GM21381 (cell line): ENCODE data around the gene MXRA7.
"Not testable (repeated sequence)": the region's sequence is repeated elsewhere in the genome, so short reads cannot be mapped to it uniquely, and the experiment has no call there.

ENCODE experiments used
- ATAC-seq: cut with Tn5 transposase; IDR thresholded peaks from one replicate; pipeline ENCODE4 v1.9.1; 2021; ENCODE audit warnings: mild to moderate bottlenecking, moderate library complexity; ENCODE audit not compliant: unreplicated experiment

The MXRA7 gene

GRCh38 chr17:76735586-76736348 is 25.0 kb upstream of the MXRA7 start:
- ATAC-seq = no peak

GRCh38 chr17:76735006-76735405 is 24.2 kb upstream of the MXRA7 start:
- no peak for ATAC-seq

GRCh38 chr17:76734080-76734840 is 23.5 kb upstream of the MXRA7 start:
- no peak for ATAC-seq

GRCh38 chr17:76733618-76733957 is 22.8 kb upstream of the MXRA7 start:
- no peak for ATAC-seq

GRCh38 chr17:76732734-76733617 is 22.2 kb upstream of the MXRA7 start:
- ATAC-seq = no peak

GRCh38 chr17:76731800-76732733 is 21.3 kb upstream of the MXRA7 start:
- not testable (repeated sequence) for ATAC-seq

GRCh38 chr17:76727745-76728456 is 17.1 kb upstream of the MXRA7 start:
- ATAC-seq = no peak

- ATAC-seq = peak; percentile 43
Measured at GRCh38 chr17:76726776-76727718, 16.3 kb upstream of the MXRA7 start, which contains the start of gene METTL23. Gene METTL23, plus strand, starts transcription at chr17:76726839. Its CDS starts 2,872 bp downstream, at chr17:76729711.

GRCh38 chr17:76726231-76726775 is 15.5 kb upstream of the MXRA7 start, which contains the start of gene JMJD6:
Gene JMJD6, minus strand, starts transcription at chr17:76726606. Its CDS starts 131 bp downstream, at chr17:76726475.
- ATAC-seq = peak; percentile 73

GRCh38 chr17:76725580-76726230 is 14.9 kb upstream of the MXRA7 start:
- peak; percentile 3 for ATAC-seq

- no peak for ATAC-seq
Measured at GRCh38 chr17:76723812-76724211, 13.0 kb upstream of the MXRA7 start.

GRCh38 chr17:76722977-76723376 is 12.2 kb upstream of the MXRA7 start:
- ATAC-seq = not testable (repeated sequence)

GRCh38 chr17:76722279-76722678 is 11.5 kb upstream of the MXRA7 start:
- no peak for ATAC-seq

- no peak for ATAC-seq
Measured at GRCh38 chr17:76721463-76721862, 10.7 kb upstream of the MXRA7 start.

- ATAC-seq = no peak
Measured at GRCh38 chr17:76720941-76721340, 10.2 kb upstream of the MXRA7 start.

GRCh38 chr17:76720211-76720610 is 9.4 kb upstream of the MXRA7 start:
- no peak for ATAC-seq

GRCh38 chr17:76718516-76718915 is 7.8 kb upstream of the MXRA7 start:
- no peak for ATAC-seq

- ATAC-seq = no peak
Measured at GRCh38 chr17:76716839-76717215, 6.1 kb upstream of the MXRA7 start.
